Nephron (organoid): Measurements from ENCODE around the gene CD1D.
"Not testable (repeated sequence)": the region's sequence is repeated elsewhere in the genome, so short reads cannot be mapped to it uniquely, and the experiment has no call there.

Source experiments
- H3K27ac Mint-ChIP-seq, 3 experiments: 2 replicates each; pipeline ENCODE4 v1.8.0; 2020; ENCODE audit warnings: mixed read lengths in 3 of 3, mild to moderate bottlenecking in 2 of 3, moderate library complexity in 1 of 3
- H3K27me3 Mint-ChIP-seq: 2 replicates; pipeline ENCODE4 v1.8.0; 2021; ENCODE audit warnings: low read depth, mild to moderate bottlenecking, moderate library complexity, mixed read lengths
- H3K36me3 Mint-ChIP-seq: 2 replicates; pipeline ENCODE4 v1.8.0; 2020; ENCODE audit warnings: low read depth, mixed read lengths
- H3K4me1 Mint-ChIP-seq: 2 replicates; pipeline ENCODE4 v1.8.0; 2020; ENCODE audit warnings: mixed read lengths
- H3K4me3 Mint-ChIP-seq, 3 experiments: 2 replicates each; pipeline ENCODE4 v1.8.0; 2020; ENCODE audit warnings: mild to moderate bottlenecking in 3 of 3, mixed read lengths in 3 of 3, moderate library complexity in 2 of 3
- H3K9me3 Mint-ChIP-seq: 2 replicates; pipeline ENCODE4 v1.8.0; 2020; ENCODE audit warnings: mixed read lengths
- TF ChIP-seq, protein P1 (sequence below), 3 experiments: fragments of 200-600 bp; sonication (generic); IDR thresholded peaks; one replicate each; pipeline ENCODE4 v1.5.0; 2021; ENCODE audit warnings: antibody characterized with exemption in 3 of 3; ENCODE audit not compliant: unreplicated experiment in 3 of 3

CD1D gene

DNA sequence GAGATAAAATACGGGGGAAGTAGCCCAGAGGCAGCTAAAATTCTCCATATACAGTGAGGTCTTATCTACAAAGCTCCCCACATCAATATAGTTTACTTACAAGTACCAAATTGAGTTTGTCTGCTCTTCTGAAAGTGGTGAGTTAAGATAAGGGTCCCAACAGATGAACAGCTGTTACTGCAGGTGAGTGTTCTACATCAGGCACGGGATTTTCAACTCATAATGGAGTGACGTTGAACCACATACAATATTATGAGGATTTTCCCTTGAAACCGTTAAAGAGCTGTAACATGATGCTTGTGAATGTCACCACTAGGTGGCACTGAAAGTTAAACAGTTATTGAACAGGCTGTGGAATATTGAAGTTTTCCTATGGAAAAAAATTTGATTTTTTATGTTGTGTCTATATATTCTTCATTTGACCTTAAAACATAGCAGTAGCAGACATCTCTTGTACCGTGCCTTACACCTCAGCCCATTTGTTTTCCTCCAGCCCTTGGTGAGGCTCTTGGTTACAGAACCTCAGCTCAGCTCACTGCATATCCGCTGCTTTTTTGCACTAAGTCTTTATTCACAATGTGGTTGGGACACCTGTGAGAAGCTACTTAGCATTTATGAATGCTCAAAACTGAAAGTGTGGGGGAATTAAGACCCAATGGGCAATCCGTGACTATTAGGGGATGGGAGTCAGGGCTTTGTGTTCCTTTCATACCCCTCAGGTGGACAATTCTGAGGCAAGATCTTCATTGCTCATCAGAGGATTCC, 23.2 kb downstream of the CD1D start:
- H3K4me3 Mint-ChIP-seq, result peak overlapping the region in 2 of 3 experiments; percentile 55 to 59
- H3K9me3 Mint-ChIP-seq, result peaks cover 4% of the 10 kb centered on the region
- H3K36me3 Mint-ChIP-seq, result no peaks in the 10 kb centered on the region
- H3K27me3 Mint-ChIP-seq, result peaks cover 14% of the 10 kb centered on the region
- TF ChIP-seq, protein P1, sequence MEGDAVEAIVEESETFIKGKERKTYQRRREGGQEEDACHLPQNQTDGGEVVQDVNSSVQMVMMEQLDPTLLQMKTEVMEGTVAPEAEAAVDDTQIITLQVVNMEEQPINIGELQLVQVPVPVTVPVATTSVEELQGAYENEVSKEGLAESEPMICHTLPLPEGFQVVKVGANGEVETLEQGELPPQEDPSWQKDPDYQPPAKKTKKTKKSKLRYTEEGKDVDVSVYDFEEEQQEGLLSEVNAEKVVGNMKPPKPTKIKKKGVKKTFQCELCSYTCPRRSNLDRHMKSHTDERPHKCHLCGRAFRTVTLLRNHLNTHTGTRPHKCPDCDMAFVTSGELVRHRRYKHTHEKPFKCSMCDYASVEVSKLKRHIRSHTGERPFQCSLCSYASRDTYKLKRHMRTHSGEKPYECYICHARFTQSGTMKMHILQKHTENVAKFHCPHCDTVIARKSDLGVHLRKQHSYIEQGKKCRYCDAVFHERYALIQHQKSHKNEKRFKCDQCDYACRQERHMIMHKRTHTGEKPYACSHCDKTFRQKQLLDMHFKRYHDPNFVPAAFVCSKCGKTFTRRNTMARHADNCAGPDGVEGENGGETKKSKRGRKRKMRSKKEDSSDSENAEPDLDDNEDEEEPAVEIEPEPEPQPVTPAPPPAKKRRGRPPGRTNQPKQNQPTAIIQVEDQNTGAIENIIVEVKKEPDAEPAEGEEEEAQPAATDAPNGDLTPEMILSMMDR (IDR thresholded peaks at IDR 0.05; ENCODE audit: unreplicated experiment in 3 of 3), result peak; percentile 75 to 88 (median 87)
- no peaks in the 10 kb centered on the region for H3K4me1 Mint-ChIP-seq
- H3K27ac Mint-ChIP-seq, result no peak overlapping the region

DNA sequence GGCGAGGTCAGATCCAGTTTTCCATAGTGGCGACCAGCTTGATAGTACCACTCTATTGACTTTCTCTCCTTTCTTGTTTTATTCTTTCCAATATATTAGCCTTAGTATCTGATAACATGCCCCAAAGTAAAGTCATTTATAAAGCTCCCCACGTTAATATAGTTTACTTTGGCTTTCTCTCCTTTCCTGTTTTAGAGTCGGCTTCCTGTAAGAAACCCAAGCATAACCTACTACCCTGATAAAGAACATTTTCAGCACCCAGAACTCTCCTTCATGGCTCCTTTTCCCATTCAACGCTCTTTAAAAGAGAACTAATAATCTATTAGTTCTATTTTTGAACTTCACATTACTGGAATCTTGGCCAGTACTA, 23.7 kb downstream of the CD1D start:
- no peak overlapping the region for H3K27ac Mint-ChIP-seq
- peaks cover 14% of the 10 kb centered on the region for H3K27me3 Mint-ChIP-seq
- TF ChIP-seq, protein P1 (IDR thresholded peaks at IDR 0.05; ENCODE audit: unreplicated experiment in 3 of 3), result no peak
- no peaks in the 10 kb centered on the region for H3K4me1 Mint-ChIP-seq
- no peak overlapping the region for H3K4me3 Mint-ChIP-seq
- H3K9me3 Mint-ChIP-seq, result peaks cover 4% of the 10 kb centered on the region
- no peaks in the 10 kb centered on the region for H3K36me3 Mint-ChIP-seq

DNA sequence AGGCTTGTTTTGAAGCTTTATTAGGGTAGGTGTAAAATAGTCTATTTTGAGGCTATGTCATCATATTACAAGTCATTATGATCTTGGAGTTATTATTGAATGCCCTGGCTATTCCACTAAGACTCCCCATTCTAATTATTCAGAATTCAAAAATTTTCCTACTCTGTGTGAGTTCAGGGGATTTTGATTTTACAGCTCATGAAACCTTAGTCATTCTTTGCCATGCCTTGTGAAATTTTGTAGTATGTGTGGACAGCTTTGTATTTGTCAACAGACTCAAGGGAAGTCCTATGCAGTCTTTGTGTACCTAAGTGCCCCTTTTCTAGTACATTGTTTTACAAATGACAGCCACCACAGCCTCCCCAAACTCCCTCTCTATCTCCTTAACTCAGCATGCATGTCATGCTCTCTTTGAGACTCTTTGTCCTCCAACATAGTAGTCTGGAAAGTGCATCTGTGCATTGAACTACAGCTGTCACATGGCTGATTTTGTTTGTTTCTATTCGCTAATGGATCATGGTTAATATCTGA, 28.0 kb downstream of the CD1D start:
- peaks cover 4% of the 10 kb centered on the region for H3K9me3 Mint-ChIP-seq
- no peaks in the 10 kb centered on the region for H3K36me3 Mint-ChIP-seq
- TF ChIP-seq, protein P1 (IDR thresholded peaks at IDR 0.05; ENCODE audit: unreplicated experiment in 3 of 3), result no peak
- H3K27me3 Mint-ChIP-seq, result peaks cover 24% of the 10 kb centered on the region
- no peak overlapping the region for H3K27ac Mint-ChIP-seq
- H3K4me3 Mint-ChIP-seq, result no peak overlapping the region
- H3K4me1 Mint-ChIP-seq, result no peaks in the 10 kb centered on the region

DNA sequence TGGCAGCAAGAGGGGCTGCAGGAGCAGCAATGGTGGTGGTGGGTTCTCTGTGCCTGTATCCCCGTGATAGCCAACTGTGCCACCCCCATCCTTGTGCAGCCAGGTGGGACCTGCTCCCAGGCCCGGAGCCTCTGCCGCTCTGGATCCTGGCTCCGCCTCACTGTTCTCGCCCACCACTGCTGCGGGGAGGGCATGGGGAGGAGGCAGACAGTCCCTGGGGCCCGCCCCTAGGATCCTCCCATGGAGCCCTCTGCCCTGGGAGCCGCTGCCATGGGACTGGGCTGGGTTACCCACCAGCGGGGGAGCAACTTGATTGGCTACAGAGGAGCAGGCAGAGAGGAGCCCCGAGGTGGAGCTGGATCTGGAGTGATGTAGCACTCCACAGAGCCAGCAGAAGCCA, 31.6 kb downstream of the CD1D start:
- no peaks in the 10 kb centered on the region for H3K36me3 Mint-ChIP-seq
- peaks cover 13% of the 10 kb centered on the region for H3K27me3 Mint-ChIP-seq
- no peak overlapping the region for H3K27ac Mint-ChIP-seq
- H3K4me1 Mint-ChIP-seq, result no peaks in the 10 kb centered on the region
- no peak overlapping the region for H3K4me3 Mint-ChIP-seq
- TF ChIP-seq, protein P1 (IDR thresholded peaks at IDR 0.05; ENCODE audit: unreplicated experiment in 3 of 3), result no peak
- H3K9me3 Mint-ChIP-seq, result peaks cover 4% of the 10 kb centered on the region

DNA sequence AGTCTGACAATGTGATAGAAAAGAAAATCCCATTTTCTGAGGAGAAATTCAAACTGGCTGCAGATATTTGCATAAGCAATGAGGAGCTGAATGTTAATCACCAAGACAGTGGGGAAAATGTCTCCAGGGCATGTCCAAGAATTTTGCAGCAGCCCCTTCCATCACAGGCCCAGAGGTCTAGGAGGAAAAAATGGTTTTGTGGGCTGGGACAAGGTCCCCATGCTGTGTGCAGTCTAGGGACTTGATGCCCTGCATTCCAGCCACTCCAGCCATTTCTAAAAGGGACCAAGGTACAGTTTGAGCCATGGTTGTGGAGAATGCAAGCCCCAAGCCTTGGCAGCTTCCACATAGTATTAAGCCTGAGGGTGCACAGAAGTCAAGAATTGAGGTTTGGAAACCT, 42.8 kb downstream of the CD1D start:
- H3K27me3 Mint-ChIP-seq, H3K36me3 Mint-ChIP-seq, H3K4me3 Mint-ChIP-seq, H3K27ac Mint-ChIP-seq, H3K4me1 Mint-ChIP-seq: not testable (repeated sequence)
- H3K9me3 Mint-ChIP-seq, result peaks cover 28% of the 10 kb centered on the region

DNA sequence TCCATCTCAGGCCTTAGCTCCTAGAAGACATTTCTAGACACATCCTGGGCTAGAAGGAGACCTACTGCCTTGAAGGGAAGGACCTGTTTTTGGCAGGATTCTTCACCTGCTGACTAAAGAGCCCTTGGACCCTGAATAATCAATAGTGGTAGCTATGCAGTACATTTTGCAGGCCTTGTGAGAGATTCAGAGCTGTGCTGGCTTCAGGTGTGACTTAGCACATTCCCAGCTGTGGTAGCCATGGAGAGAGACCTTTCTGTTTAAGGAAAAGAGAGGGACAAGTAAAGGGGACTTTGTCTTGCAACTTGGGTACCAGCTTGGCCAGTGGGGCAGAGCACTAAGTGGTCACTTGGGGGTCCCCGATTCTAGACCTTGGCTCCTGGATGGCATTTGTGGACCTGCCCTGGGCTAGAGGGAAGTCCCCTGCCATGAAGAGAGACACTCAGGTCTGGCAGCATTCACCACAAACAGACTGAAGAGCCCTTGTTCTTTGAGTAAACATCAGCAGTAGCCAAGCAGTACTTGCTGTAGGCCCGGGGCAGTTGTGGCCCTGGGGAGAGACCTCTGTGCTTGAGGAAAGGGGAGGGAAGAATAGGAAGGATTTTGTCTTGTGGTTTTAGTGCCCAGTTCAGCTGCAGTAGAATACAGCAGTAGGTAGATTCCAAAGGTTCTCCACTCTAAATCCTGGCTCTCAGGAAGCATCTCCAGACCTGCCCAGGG, 47.4 kb downstream of the CD1D start:
- H3K27ac Mint-ChIP-seq, result no peak overlapping the region
- H3K36me3 Mint-ChIP-seq, result no peaks in the 10 kb centered on the region
- TF ChIP-seq, protein P1 (IDR thresholded peaks at IDR 0.05; ENCODE audit: unreplicated experiment in 3 of 3), result no peak
- no peaks in the 10 kb centered on the region for H3K4me1 Mint-ChIP-seq
- peaks cover 20% of the 10 kb centered on the region for H3K9me3 Mint-ChIP-seq
- H3K27me3 Mint-ChIP-seq, result no peaks in the 10 kb centered on the region
- no peak overlapping the region for H3K4me3 Mint-ChIP-seq
